ENCODE results near the gene EEF1AKMT3. TPM values are rescaled to one million over a fixed set of nuclear protein-coding genes. Genes with fewer than 3 reads are reported as not detected.

EEF1AKMT3 gene
- total RNA-seq, 2 experiments from 2014 or later = 4.0 to 4.3 TPM

- peak overlapping the region; percentile 23 for H3K27ac Mint-ChIP-seq
- no peaks in the 10 kb centered on the region for H3K27me3 Mint-ChIP-seq
- H3K9me3 Mint-ChIP-seq = no peaks in the 10 kb centered on the region
- H3K36me3 Mint-ChIP-seq (ENCODE audit: low read depth) = peaks cover 22% of the 10 kb centered on the region
- ATAC-seq (no peak), DNase-seq (no peak)
- H3K4me3 Mint-ChIP-seq = no peak overlapping the region
- ChIA-PET CTCF (interaction anchor here (0.7 to 1.5 kb wide), 3 partner anchors 24 to 159 kb away, joined by 3 to 5 read pairs (median 4); no protein-coding TSS in a partner anchor), POLR2A (interaction anchor here (1.2 to 1.8 kb wide), 2 partner anchors 9 to 17 kb away, joined by 4 to 9 read pairs; partner anchors contain the start of gene TSPAN31)
- no peak for TF ChIP-seq CTCF (IDR thresholded peaks at IDR 0.05)
- H3K4me1 Mint-ChIP-seq (ENCODE audit: low read depth) = peaks cover 21% of the 10 kb centered on the region
- intact Hi-C loops (cut with micrococcal nuclease) = no loop called here
These were observed 37.1 kb upstream of the EEF1AKMT3 start for GRCh38 chr12:57735198-57735855.

GRCh38 chr12:57735952-57736740 is 36.3 kb upstream of the EEF1AKMT3 start:
- peaks cover 20% of the 10 kb centered on the region for H3K36me3 Mint-ChIP-seq (ENCODE audit: low read depth)
- DNase-seq (no peak), ATAC-seq (no peak)
- peaks cover 27% of the 10 kb centered on the region for H3K4me1 Mint-ChIP-seq (ENCODE audit: low read depth)
- intact Hi-C loops (cut with micrococcal nuclease) = no loop called here
- ChIA-PET CTCF (interaction anchor here (1.2 to 1.5 kb wide), 3 partner anchors 13 to 24 kb away, joined by 3 to 4 read pairs (median 4); no protein-coding TSS in a partner anchor), POLR2A (interaction anchor here (0.6 to 1.2 kb wide), 3 partner anchors 12 to 329 kb away, joined by 3 to 4 read pairs (median 3); no protein-coding TSS in a partner anchor)
- no peaks in the 10 kb centered on the region for H3K27me3 Mint-ChIP-seq
- no peak overlapping the region for H3K4me3 Mint-ChIP-seq
- no peaks in the 10 kb centered on the region for H3K9me3 Mint-ChIP-seq
- H3K27ac Mint-ChIP-seq = peak overlapping the region; percentile 46
- no peak for TF ChIP-seq CTCF (IDR thresholded peaks at IDR 0.05)

GRCh38 chr12:57736741-57737466 is 35.5 kb upstream of the EEF1AKMT3 start:
- Mint-ChIP-seq H3K27ac (peak overlapping the region; percentile 46), H3K36me3 (ENCODE audit: low read depth) (peaks cover 22% of the 10 kb centered on the region), H3K4me1 (ENCODE audit: low read depth) (peaks cover 30% of the 10 kb centered on the region), H3K9me3 (no peaks in the 10 kb centered on the region), H3K4me3 (no peak overlapping the region), H3K27me3 (no peaks in the 10 kb centered on the region)
- no peak for TF ChIP-seq CTCF (IDR thresholded peaks at IDR 0.05)
- no peak for ATAC-seq
- DNase-seq = no peak
- CTCF ChIA-PET = interaction anchor here (1.2 to 1.4 kb wide), 2 partner anchors 13 to 20 kb away, joined by 3 to 4 read pairs; no protein-coding TSS in a partner anchor
- POLR2A ChIA-PET = interaction anchor here (0.6 to 0.8 kb wide), 3 partner anchors 12 to 330 kb away, joined by 3 read pairs; no protein-coding TSS in a partner anchor
- intact Hi-C loops (cut with micrococcal nuclease) = no loop called here

- peaks cover 34% of the 10 kb centered on the region for H3K4me1 Mint-ChIP-seq (ENCODE audit: low read depth)
- intact Hi-C loops (cut with micrococcal nuclease) = no loop called here
- H3K27ac Mint-ChIP-seq = no peak overlapping the region
- CTCF ChIA-PET = no interaction called here
- TF ChIP-seq CTCF (IDR thresholded peaks at IDR 0.05) = no peak
- POLR2A ChIA-PET = interaction anchor here (0.6 kb wide), 1 partner anchor 18 kb away, joined by 3 read pairs; no protein-coding TSS in a partner anchor
- no peaks in the 10 kb centered on the region for H3K9me3 Mint-ChIP-seq
- no peak for ATAC-seq
- peaks cover 17% of the 10 kb centered on the region for H3K36me3 Mint-ChIP-seq (ENCODE audit: low read depth)
- no peak overlapping the region for H3K4me3 Mint-ChIP-seq
- no peaks in the 10 kb centered on the region for H3K27me3 Mint-ChIP-seq
- DNase-seq = no peak
These were observed 34.6 kb upstream of the EEF1AKMT3 start for GRCh38 chr12:57737467-57738460.

Data from activated CD8-positive, alpha-beta T cell treated with anti-CD3 and anti-CD28 coated beads for 36 hours (primary cell).